NCI-H2171 (cell line): ENCODE data around the gene CDH4.

Experiments used
- DNase-seq: peaks from one replicate; lab custom pipeline; 2025; lab: John Stamatoyannopoulos, UW

Gene CDH4

GRCh38 chr20:61328911-61329558, 77.0 kb downstream of the CDH4 start:
- DNase-seq: no peak

- no peak for DNase-seq
Observed at GRCh38 chr20:61330441-61330840, 78.4 kb downstream of the CDH4 start.

- no peak for DNase-seq
Observed at GRCh38 chr20:61331543-61331942, 79.5 kb downstream of the CDH4 start.

GRCh38 chr20:61332016-61332975, 80.2 kb downstream of the CDH4 start:
- no peak for DNase-seq

- no peak for DNase-seq
Observed at GRCh38 chr20:61333484-61334108, 81.5 kb downstream of the CDH4 start.

- DNase-seq: no peak
Observed at GRCh38 chr20:61340157-61340556, 88.1 kb downstream of the CDH4 start.

GRCh38 chr20:61341605-61342004, 89.5 kb downstream of the CDH4 start:
- no peak for DNase-seq

- no peak for DNase-seq
Observed at GRCh38 chr20:61343934-61344333, 91.9 kb downstream of the CDH4 start.

GRCh38 chr20:61345656-61346055, 93.6 kb downstream of the CDH4 start:
- no peak for DNase-seq

GRCh38 chr20:61346996-61347395, 94.9 kb downstream of the CDH4 start:
- DNase-seq: no peak

GRCh38 chr20:61347443-61347842, 95.4 kb downstream of the CDH4 start:
- no peak for DNase-seq

- DNase-seq: no peak
Observed at GRCh38 chr20:61349447-61350165, 97.5 kb downstream of the CDH4 start.

- DNase-seq: no peak
Observed at GRCh38 chr20:61350500-61351250, 98.6 kb downstream of the CDH4 start.

- DNase-seq: no peak
Observed at GRCh38 chr20:61352346-61353260, 100.5 kb downstream of the CDH4 start.

- DNase-seq: no peak
Observed at GRCh38 chr20:61353261-61354000, 101.4 kb downstream of the CDH4 start.

- no peak for DNase-seq
Observed at GRCh38 chr20:61354001-61354390, 101.9 kb downstream of the CDH4 start.

- no peak for DNase-seq
Observed at GRCh38 chr20:61354501-61354900, 102.4 kb downstream of the CDH4 start.

GRCh38 chr20:61354901-61355495, 102.9 kb downstream of the CDH4 start:
- DNase-seq: no peak

GRCh38 chr20:61355585-61355984, 103.5 kb downstream of the CDH4 start:
- DNase-seq: no peak
